Left lung (tissue), 10 donors: ENCODE data around the gene BASP1. TPM values are rescaled to one million over a fixed set of nuclear protein-coding genes. Genes with fewer than 3 reads are reported as not detected.
A peak's percentile ranks its signal among the peaks of the same experiment; 100 is the strongest.

Experiments used
- ATAC-seq: fragments of 200-7000 bp; cut with Tn5 transposase; one replicate; pipeline ENCODE4 v1.9.1; 2020; ENCODE audit warnings: moderate library complexity
- DNase-seq, 4 donors: peaks; one replicate each; pipeline ENCODE4 v3.0.0-alpha.2; 2013 to 2020
- H3K27ac ChIP-seq, 2 donors: fragments of 200-600 bp; sonication (generic) in 1 of 2; one replicate each; pipeline versions ENCODE4 v1.5.0 to v1.8.0; 2020 to 2021
- H3K27me3 ChIP-seq, 2 donors: fragments of 200-600 bp; sonication (generic) in 1 of 2; one replicate each; pipeline versions ENCODE4 v1.5.0 to v1.8.0; 2020 to 2021
- H3K36me3 ChIP-seq, 2 donors: fragments of 200-600 bp; sonication (generic) in 1 of 2; one replicate each; pipeline versions ENCODE4 v1.5.0 to v1.8.0; 2020 to 2021
- H3K4me1 ChIP-seq, 2 donors: fragments of 200-600 bp; one replicate each; pipeline ENCODE4 v1.8.0; 2021
- H3K4me3 ChIP-seq, 2 donors: fragments of 200-600 bp; sonication (generic) in 1 of 2; one replicate each; pipeline versions ENCODE4 v1.5.0 to v1.8.0; 2020 to 2021; ENCODE audit warnings: mild to moderate bottlenecking in 1 of 2
- H3K9me3 ChIP-seq, 2 donors: fragments of 200-600 bp; sonication (generic) in 1 of 2; one replicate each; pipeline versions ENCODE4 v1.5.0 to v1.8.0; 2020 to 2021
- intact Hi-C, 2 donors: fragments of 100-400 bp; cut with DNase I; formaldehyde crosslinking; loops; one replicate each; pipeline versions ENCODE4 v1.11.2 to v1.14.2; 2022
- polyA plus RNA-seq, 6 donors: library from polyadenylated mRNA; unstranded; fragments of 120-200 nt; gene quantifications; one replicate each; pipeline ENCODE4 v1.2.1, GENCODE V29; 2013; ENCODE audit not compliant: insufficient read length in 6 of 6
- total RNA-seq, 2 donors: library from RNA; stranded (reverse); fragmentation: NEBNext Ultra II Directional; extraction: Animal tissue kit (Norgen Biotek cat#: 25700); gene quantifications; one replicate each; pipeline ENCODE4 v1.2.1, GENCODE V29; 2021
- TF ChIP-seq, protein P1 (sequence below), 2 donors: fragments of 200-600 bp; sonication (generic) in 1 of 2; IDR thresholded peaks; one replicate each; pipeline versions ENCODE4 v1.5.0 to v1.8.0; 2021; ENCODE audit warnings: antibody characterized with exemption in 2 of 2
- donor health status: DM: no; HTN: yes; CAD: no.
- donor health status: DM: no; HTN: no; CAD: no.

BASP1 gene
- total and polyA plus RNA-seq, 8 donors: 22.9 to 63.2 (median 42.8) TPM

DNA sequence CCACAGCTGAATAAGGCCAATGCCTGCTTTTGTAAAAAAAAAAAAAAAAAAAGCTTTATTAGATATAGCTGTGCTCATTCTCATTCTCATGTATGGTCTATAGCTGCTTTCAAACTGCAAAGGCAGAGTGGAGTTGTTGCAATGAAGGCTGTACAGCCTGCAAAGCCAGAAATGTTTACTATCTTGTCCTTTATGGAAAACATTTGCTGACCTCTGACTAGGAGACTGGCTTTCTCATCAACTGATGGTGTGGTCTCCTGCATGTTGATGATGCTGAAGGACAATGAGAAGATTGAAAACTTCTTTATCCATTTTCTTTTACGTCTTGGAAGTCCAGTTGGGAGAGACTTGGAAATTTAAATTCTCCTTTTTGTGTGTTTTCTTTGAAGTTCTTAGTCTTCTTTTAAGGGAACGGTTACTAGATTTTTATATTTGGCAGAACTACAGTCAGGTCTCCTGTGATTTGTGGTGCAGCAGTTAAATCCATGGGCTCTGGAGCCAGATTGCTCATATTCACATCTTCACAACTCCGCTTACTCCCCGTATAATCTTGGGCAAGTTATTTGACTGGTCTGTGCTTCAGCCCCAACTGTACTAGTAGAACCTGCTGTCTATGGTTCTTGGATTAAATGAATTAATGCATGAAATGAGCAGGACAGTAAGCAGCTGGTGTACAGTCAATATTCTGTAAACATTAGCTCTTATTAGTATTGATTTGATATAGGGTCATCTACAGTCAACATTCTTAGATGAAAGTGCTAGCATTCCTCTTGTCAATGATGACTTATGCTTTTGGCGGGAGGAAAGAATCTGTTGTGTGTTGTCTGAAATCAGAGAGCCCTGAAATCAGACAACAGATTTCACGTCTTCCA is 39.7 kb upstream of the BASP1 start:
- intact Hi-C loops: no loop called here

GRCh38 chr5:17178373-17178675 is 39.1 kb upstream of the BASP1 start:
- intact Hi-C loops: no loop called here
- no peaks in the 10 kb centered on the region for H3K4me1 ChIP-seq
- DNase-seq: no peak
- no peak overlapping the region for H3K27ac ChIP-seq
- TF ChIP-seq, protein P1, sequence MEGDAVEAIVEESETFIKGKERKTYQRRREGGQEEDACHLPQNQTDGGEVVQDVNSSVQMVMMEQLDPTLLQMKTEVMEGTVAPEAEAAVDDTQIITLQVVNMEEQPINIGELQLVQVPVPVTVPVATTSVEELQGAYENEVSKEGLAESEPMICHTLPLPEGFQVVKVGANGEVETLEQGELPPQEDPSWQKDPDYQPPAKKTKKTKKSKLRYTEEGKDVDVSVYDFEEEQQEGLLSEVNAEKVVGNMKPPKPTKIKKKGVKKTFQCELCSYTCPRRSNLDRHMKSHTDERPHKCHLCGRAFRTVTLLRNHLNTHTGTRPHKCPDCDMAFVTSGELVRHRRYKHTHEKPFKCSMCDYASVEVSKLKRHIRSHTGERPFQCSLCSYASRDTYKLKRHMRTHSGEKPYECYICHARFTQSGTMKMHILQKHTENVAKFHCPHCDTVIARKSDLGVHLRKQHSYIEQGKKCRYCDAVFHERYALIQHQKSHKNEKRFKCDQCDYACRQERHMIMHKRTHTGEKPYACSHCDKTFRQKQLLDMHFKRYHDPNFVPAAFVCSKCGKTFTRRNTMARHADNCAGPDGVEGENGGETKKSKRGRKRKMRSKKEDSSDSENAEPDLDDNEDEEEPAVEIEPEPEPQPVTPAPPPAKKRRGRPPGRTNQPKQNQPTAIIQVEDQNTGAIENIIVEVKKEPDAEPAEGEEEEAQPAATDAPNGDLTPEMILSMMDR (IDR thresholded peaks at IDR 0.05): no peak
- H3K9me3 ChIP-seq: no peaks in the 10 kb centered on the region
- no peak for ATAC-seq
- H3K36me3 ChIP-seq: no peaks in the 10 kb centered on the region
- H3K4me3 ChIP-seq: no peak overlapping the region
- no peaks in the 10 kb centered on the region for H3K27me3 ChIP-seq

More for the DNA sequence above, 39.7 kb upstream of the BASP1 start:
- Histone ChIP-seq H3K27ac (no peak overlapping the region), H3K4me3 (no peak overlapping the region), H3K4me1 (no peaks in the 10 kb centered on the region), H3K27me3 (no peaks in the 10 kb centered on the region), H3K36me3 (no peaks in the 10 kb centered on the region), H3K9me3 (no peaks in the 10 kb centered on the region)
- no peak for ATAC-seq
- no peak for DNase-seq
- TF ChIP-seq, protein P1 (IDR thresholded peaks at IDR 0.05): no peak

GRCh38 chr5:17180330-17180843 is 37.0 kb upstream of the BASP1 start:
- ATAC-seq (no peak), DNase-seq (no peak)
- intact Hi-C loops: loop anchor here in 1 of 2 donors (10.0 kb wide), 1 partner anchor 396 kb away; no protein-coding TSS in a partner anchor
- H3K9me3 ChIP-seq: no peaks in the 10 kb centered on the region
- no peaks in the 10 kb centered on the region for H3K27me3 ChIP-seq
- no peaks in the 10 kb centered on the region for H3K36me3 ChIP-seq
- TF ChIP-seq, protein P1 (IDR thresholded peaks at IDR 0.05): no peak
- no peak overlapping the region for H3K4me3 ChIP-seq
- H3K27ac ChIP-seq: peak overlapping the region in 1 of 2 donors; percentile 15
- peaks cover 0 to 9% of the 10 kb centered on the region in 2 donors for H3K4me1 ChIP-seq

GRCh38 chr5:17180864-17181723 is 36.3 kb upstream of the BASP1 start:
- Histone ChIP-seq H3K4me1 (peaks cover 0 to 9% of the 10 kb centered on the region in 2 donors), H3K9me3 (no peaks in the 10 kb centered on the region), H3K36me3 (no peaks in the 10 kb centered on the region), H3K27me3 (no peaks in the 10 kb centered on the region), H3K27ac (peak overlapping the region in 1 of 2 donors; percentile 15), H3K4me3 (no peak overlapping the region)
- DNase-seq (no peak), ATAC-seq (peak; percentile 29)
- intact Hi-C loops: loop anchor here in 1 of 2 donors (10.0 kb wide), 1 partner anchor 396 kb away; no protein-coding TSS in a partner anchor
- TF ChIP-seq, protein P1 (IDR thresholded peaks at IDR 0.05): no peak
